ENCODE measurements around the gene PARL.

DNA sequence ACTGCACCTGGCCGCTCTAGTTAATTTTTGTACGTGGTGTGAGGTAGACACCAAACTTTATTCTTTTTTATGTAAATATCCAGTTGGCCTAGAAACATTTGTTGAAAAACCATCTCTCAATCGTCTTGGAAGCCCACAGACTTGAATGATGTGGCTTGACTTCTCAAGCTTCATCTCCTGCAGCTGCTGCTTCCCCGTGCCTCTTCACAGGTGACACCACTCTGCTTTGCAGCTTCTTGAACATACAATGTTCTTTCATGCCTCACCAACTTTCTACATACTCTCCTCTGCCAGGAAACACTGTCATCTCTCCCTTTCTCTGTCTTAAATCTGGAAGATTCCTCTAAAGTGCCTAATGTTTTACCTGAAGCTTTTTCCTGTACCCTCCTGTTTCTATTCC lies 94.9 kb downstream of the PARL start:
- TF ChIP-seq, protein P1, sequence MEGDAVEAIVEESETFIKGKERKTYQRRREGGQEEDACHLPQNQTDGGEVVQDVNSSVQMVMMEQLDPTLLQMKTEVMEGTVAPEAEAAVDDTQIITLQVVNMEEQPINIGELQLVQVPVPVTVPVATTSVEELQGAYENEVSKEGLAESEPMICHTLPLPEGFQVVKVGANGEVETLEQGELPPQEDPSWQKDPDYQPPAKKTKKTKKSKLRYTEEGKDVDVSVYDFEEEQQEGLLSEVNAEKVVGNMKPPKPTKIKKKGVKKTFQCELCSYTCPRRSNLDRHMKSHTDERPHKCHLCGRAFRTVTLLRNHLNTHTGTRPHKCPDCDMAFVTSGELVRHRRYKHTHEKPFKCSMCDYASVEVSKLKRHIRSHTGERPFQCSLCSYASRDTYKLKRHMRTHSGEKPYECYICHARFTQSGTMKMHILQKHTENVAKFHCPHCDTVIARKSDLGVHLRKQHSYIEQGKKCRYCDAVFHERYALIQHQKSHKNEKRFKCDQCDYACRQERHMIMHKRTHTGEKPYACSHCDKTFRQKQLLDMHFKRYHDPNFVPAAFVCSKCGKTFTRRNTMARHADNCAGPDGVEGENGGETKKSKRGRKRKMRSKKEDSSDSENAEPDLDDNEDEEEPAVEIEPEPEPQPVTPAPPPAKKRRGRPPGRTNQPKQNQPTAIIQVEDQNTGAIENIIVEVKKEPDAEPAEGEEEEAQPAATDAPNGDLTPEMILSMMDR (IDR thresholded peaks at IDR 0.05): no peak
- TF ChIP-seq, protein P2, sequence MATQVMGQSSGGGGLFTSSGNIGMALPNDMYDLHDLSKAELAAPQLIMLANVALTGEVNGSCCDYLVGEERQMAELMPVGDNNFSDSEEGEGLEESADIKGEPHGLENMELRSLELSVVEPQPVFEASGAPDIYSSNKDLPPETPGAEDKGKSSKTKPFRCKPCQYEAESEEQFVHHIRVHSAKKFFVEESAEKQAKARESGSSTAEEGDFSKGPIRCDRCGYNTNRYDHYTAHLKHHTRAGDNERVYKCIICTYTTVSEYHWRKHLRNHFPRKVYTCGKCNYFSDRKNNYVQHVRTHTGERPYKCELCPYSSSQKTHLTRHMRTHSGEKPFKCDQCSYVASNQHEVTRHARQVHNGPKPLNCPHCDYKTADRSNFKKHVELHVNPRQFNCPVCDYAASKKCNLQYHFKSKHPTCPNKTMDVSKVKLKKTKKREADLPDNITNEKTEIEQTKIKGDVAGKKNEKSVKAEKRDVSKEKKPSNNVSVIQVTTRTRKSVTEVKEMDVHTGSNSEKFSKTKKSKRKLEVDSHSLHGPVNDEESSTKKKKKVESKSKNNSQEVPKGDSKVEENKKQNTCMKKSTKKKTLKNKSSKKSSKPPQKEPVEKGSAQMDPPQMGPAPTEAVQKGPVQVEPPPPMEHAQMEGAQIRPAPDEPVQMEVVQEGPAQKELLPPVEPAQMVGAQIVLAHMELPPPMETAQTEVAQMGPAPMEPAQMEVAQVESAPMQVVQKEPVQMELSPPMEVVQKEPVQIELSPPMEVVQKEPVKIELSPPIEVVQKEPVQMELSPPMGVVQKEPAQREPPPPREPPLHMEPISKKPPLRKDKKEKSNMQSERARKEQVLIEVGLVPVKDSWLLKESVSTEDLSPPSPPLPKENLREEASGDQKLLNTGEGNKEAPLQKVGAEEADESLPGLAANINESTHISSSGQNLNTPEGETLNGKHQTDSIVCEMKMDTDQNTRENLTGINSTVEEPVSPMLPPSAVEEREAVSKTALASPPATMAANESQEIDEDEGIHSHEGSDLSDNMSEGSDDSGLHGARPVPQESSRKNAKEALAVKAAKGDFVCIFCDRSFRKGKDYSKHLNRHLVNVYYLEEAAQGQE (IDR thresholded peaks at IDR 0.05; ENCODE audit: insufficient read depth in 1 of 2, low read depth in 2 of 2, low read length in 1 of 2): no peak
- TF ChIP-seq SIN3A (IDR thresholded peaks at IDR 0.05; ENCODE audit: borderline replicate concordance, insufficient read depth, low read depth, low read length) (no peak), POLR2AphosphoS5 (IDR thresholded peaks at IDR 0.05; ENCODE audit: low read depth, low read length) (no peak)

Data from Panc1 (cell line).